Tibial nerve (tissue), 4 donors: ENCODE measurements around the gene NFKB1. TPM values are rescaled to one million over a fixed set of nuclear protein-coding genes. Genes with fewer than 3 reads are reported as not detected.

Source experiments
- DNase-seq, 2 donors: peaks; one replicate each; pipeline ENCODE4 v3.0.0-alpha.2; 2019; ENCODE audit warnings: low spot score in 2 of 2
- H3K27ac ChIP-seq, 4 donors: fragments of 200-600 bp; sonication (generic) in 3 of 4; one replicate each; pipeline ENCODE4 v1.5.1; 2017 to 2019; ENCODE audit warnings: mild to moderate bottlenecking in 1 of 4
- H3K27me3 ChIP-seq, 2 donors: fragments of 200-600 bp; sonication (generic) in 1 of 2; one replicate each; pipeline versions ENCODE4 v1.5.1 to v1.6.0; 2017 to 2019
- H3K36me3 ChIP-seq, 3 donors: fragments of 200-600 bp; sonication (generic); one replicate each; pipeline ENCODE4 v1.5.1; 2018 to 2019
- H3K4me1 ChIP-seq, 4 donors: fragments of 200-600 bp; sonication (generic) in 3 of 4; one replicate each; pipeline ENCODE4 v1.5.1; 2017 to 2019
- H3K4me3 ChIP-seq, 4 donors: fragments of 200-600 bp; sonication (generic) in 3 of 4; one replicate each; pipeline ENCODE4 v1.5.1; 2017 to 2019; ENCODE audit warnings: mild to moderate bottlenecking in 1 of 4, moderate library complexity in 1 of 4
- H3K9me3 ChIP-seq, 4 donors: fragments of 200-600 bp; sonication (generic) in 3 of 4; one replicate each; pipeline ENCODE4 v1.5.1; 2017 to 2019
- EP300 ChIP-seq, 2 donors: sonication (generic); formaldehyde crosslinking; IDR thresholded peaks; one replicate each; pipeline ENCODE4 v1.6.1; 2017; ENCODE audit warnings: antibody characterized with exemption in 2 of 2, mild to moderate bottlenecking in 1 of 2
- POLR2A ChIP-seq, 2 donors: fragments of 450-650 bp; IDR thresholded peaks; one replicate each; pipeline ENCODE4 v1.6.1; 2017; ENCODE audit warnings: antibody characterized with exemption in 2 of 2, mild to moderate bottlenecking in 2 of 2, moderate library complexity in 2 of 2
- WGBS, 2 donors: methylation state at CpG; one replicate each; pipeline ENCODE4 v1.1.5; 2018; 5-methylcytosine and 5-hydroxymethylcytosine counted together
- total RNA-seq, 4 donors: library from RNA; depleted of rRNA; stranded (reverse); fragments of >200 nt; gene quantifications; one replicate each; pipeline ENCODE4 v1.1.0, GENCODE V29; 2016
- TF ChIP-seq, protein P1 (sequence below), 5 experiments: fragments of 200-600 bp in 3 of 5; fragments of 450-650 bp in 2 of 5; sonication (generic) in 3 of 5; IDR thresholded peaks; one replicate each; pipeline ENCODE4 v1.5.1; 2016 to 2019; ENCODE audit warnings: antibody characterized with exemption in 5 of 5, mild to moderate bottlenecking in 3 of 5, moderate library complexity in 2 of 5

NFKB1 gene
- total RNA-seq, 4 donors from 2014 or later, result 21.6 to 44.8 (median 28.3) TPM

DNA sequence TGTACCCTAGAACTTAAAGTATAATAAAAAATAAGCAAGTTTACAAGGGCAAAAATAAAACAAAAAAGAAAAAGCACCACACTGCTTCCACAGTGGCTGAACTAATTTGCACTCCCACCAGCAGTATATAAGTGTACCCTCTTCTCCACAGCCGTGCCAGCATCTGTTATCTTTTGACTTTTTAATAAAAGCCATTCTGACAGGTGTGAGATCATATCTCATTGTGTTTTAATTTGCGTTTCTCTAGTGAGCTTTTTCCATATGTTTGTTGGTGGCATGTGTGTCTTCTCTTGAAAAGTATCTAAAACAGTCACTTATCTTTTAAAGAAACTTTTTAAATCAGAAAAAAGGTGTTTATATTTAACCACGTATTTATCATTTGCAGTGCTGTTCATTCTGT, 71.3 kb downstream of the NFKB1 start:
- H3K4me3 ChIP-seq, result no peak overlapping the region
- no peak for DNase-seq
- TF ChIP-seq, protein P1, sequence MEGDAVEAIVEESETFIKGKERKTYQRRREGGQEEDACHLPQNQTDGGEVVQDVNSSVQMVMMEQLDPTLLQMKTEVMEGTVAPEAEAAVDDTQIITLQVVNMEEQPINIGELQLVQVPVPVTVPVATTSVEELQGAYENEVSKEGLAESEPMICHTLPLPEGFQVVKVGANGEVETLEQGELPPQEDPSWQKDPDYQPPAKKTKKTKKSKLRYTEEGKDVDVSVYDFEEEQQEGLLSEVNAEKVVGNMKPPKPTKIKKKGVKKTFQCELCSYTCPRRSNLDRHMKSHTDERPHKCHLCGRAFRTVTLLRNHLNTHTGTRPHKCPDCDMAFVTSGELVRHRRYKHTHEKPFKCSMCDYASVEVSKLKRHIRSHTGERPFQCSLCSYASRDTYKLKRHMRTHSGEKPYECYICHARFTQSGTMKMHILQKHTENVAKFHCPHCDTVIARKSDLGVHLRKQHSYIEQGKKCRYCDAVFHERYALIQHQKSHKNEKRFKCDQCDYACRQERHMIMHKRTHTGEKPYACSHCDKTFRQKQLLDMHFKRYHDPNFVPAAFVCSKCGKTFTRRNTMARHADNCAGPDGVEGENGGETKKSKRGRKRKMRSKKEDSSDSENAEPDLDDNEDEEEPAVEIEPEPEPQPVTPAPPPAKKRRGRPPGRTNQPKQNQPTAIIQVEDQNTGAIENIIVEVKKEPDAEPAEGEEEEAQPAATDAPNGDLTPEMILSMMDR (IDR thresholded peaks at IDR 0.05), result no peak
- TF ChIP-seq POLR2A (IDR thresholded peaks at IDR 0.05), result no peak
- no peak for TF ChIP-seq EP300 (IDR thresholded peaks at IDR 0.05)
- no peaks in the 10 kb centered on the region for H3K27me3 ChIP-seq
- WGBS, 2 donors, result 91 to 96% methylated on average over 3 of the region's 3 CpGs
- peaks cover 0 to 21% (median 0%) of the 10 kb centered on the region in 3 donors for H3K36me3 ChIP-seq
- no peak overlapping the region for H3K27ac ChIP-seq
- peaks cover 0 to 28% (median 6%) of the 10 kb centered on the region in 4 donors for H3K4me1 ChIP-seq
- no peaks in the 10 kb centered on the region for H3K9me3 ChIP-seq

DNA sequence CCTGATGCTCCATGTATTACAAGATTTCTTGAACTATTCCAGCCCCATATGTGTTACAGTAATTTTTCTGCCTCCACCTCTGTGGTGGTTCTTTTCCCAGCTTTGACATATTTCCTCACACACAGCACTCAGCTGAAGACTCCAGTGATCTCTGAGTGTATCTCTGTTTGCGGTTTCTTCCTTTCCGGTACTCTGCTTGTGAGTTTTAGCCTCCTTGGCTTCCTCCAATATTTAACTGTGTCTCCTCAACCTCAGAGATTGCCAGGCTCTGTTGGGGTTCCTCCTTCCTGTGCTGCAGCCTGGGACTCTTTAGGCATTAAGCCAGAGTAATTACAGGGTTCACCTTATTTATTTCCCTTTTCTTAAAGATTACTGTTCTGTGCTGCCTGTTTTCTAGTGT, 73.2 kb downstream of the NFKB1 start:
- 73 to 80% methylated on average over 2 of the region's 2 CpGs for WGBS, 2 donors
- H3K4me3 ChIP-seq, result no peak overlapping the region
- no peak for DNase-seq
- H3K27me3 ChIP-seq, result no peaks in the 10 kb centered on the region
- H3K4me1 ChIP-seq, result peaks cover 0 to 18% (median 3%) of the 10 kb centered on the region in 4 donors
- TF ChIP-seq EP300 (IDR thresholded peaks at IDR 0.05) (no peak), POLR2A (IDR thresholded peaks at IDR 0.05) (no peak)
- TF ChIP-seq, protein P1 (IDR thresholded peaks at IDR 0.05), result no peak
- H3K27ac ChIP-seq, result no peak overlapping the region
- H3K9me3 ChIP-seq, result no peaks in the 10 kb centered on the region
- H3K36me3 ChIP-seq, result peaks cover 0 to 39% (median 5%) of the 10 kb centered on the region in 3 donors

DNA sequence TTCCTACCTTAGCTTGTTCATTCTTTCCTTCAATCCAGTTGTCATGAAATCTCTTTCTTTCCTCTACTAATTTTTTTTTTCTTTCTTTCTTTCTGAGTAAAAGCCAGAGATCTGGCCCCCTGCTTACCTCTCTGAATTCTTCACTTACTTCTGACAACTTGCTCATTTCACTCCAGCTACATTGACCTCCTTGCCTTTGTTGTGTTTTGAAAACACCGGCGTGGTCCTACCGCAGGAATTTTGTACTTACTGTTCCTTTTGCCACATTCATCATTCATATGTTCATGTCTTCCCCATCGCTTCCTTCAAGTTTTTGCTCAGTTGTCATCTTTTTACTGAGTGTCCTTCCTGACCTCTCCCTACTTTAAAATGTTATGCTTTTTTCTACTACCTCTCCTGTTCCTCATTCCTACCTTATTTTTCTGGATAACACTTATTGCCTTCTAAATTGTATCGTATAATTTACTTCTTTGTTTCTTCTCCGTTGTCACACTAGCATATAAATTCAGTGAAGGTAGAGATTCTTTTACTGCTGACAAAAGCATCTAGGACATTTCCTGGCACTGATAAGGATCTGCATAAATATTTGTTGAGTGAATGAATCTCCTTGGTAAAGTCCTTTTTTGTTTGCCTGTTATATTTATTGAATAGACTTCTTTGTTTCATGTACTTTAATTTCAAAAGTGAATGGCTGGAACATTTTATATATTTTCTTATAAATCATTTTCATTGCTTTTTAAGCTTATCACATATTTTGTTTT, 74.4 kb downstream of the NFKB1 start:
- Histone ChIP-seq H3K4me1 (peaks cover 0 to 18% (median 3%) of the 10 kb centered on the region in 4 donors), H3K27ac (no peak overlapping the region), H3K4me3 (no peak overlapping the region), H3K27me3 (no peaks in the 10 kb centered on the region), H3K36me3 (peaks cover 0 to 35% (median 5%) of the 10 kb centered on the region in 3 donors), H3K9me3 (no peaks in the 10 kb centered on the region)
- 84 to 85% methylated on average over 6 of the region's 6 CpGs for WGBS, 2 donors
- no peak for DNase-seq
- TF ChIP-seq POLR2A (IDR thresholded peaks at IDR 0.05), result no peak
- TF ChIP-seq EP300 (IDR thresholded peaks at IDR 0.05), result no peak
- TF ChIP-seq, protein P1 (IDR thresholded peaks at IDR 0.05), result no peak

DNA sequence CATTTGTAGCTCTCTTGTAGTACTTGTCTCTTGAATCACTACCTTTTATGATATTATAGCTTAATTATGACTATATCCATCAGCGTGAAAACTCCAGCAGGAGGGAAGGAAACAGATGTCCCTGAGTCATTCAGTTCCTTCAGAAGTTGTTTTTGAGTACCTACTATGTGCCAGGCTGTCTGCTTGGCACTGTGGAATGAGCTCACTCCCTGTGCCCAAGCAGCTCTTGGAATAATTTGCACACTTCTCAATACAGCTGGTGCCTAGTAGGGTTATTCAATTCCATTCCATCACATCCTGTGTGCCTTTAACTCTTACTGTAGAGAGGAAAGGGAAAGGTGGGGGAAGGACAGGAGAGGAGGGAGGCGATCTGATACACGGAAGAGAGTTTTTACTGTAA, 77.1 kb downstream of the NFKB1 start:
- WGBS, 2 donors, result 88 to 89% methylated on average over 3 of the region's 3 CpGs
- peaks cover 0 to 18% (median 3%) of the 10 kb centered on the region in 4 donors for H3K4me1 ChIP-seq
- H3K36me3 ChIP-seq, result peaks cover 0 to 59% (median 5%) of the 10 kb centered on the region in 3 donors
- H3K9me3 ChIP-seq, result no peaks in the 10 kb centered on the region
- no peak overlapping the region for H3K4me3 ChIP-seq
- no peak overlapping the region for H3K27ac ChIP-seq
- H3K27me3 ChIP-seq, result no peaks in the 10 kb centered on the region
- TF ChIP-seq POLR2A (IDR thresholded peaks at IDR 0.05) (no peak), EP300 (IDR thresholded peaks at IDR 0.05) (no peak)
- TF ChIP-seq, protein P1 (IDR thresholded peaks at IDR 0.05), result no peak
- DNase-seq, result no peak

DNA sequence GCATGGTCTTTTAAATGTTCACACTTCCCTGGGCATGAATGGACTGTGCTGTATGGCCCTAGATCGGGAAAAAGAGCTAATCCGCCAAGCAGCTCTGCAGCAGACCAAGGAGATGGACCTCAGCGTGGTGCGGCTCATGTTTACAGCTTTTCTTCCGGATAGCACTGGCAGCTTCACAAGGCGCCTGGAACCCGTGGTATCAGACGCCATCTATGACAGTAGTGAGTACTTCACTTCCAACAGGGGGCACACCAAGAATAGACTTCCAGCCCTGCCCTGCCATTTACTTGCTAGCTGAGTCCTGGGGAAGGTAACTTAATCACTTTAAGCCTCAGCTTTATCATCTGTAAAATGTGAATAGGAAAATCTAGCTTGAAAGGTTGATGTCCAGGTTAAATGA, 77.7 kb downstream of the NFKB1 start:
- H3K27me3 ChIP-seq, result no peaks in the 10 kb centered on the region
- H3K27ac ChIP-seq, result no peak overlapping the region
- no peak for DNase-seq
- H3K4me3 ChIP-seq, result no peak overlapping the region
- TF ChIP-seq, protein P1 (IDR thresholded peaks at IDR 0.05), result no peak
- TF ChIP-seq EP300 (IDR thresholded peaks at IDR 0.05), result no peak
- TF ChIP-seq POLR2A (IDR thresholded peaks at IDR 0.05), result no peak
- 65 to 66% methylated on average over 8 of the region's 8 CpGs for WGBS, 2 donors
- H3K9me3 ChIP-seq, result no peaks in the 10 kb centered on the region
- H3K36me3 ChIP-seq, result peaks cover 0 to 65% (median 5%) of the 10 kb centered on the region in 3 donors
- H3K4me1 ChIP-seq, result peaks cover 0 to 17% (median 3%) of the 10 kb centered on the region in 4 donors
